Body of pancreas (tissue), 4 donors: ENCODE data around the gene SLC44A1.

ENCODE experiments used
- POLR2A ChIP-seq, 3 donors: fragments of 450-650 bp; IDR thresholded peaks; one replicate each; pipeline ENCODE4 v1.6.1; 2016; ENCODE audit warnings: antibody characterized with exemption in 3 of 3, mild to moderate bottlenecking in 2 of 3
- TF ChIP-seq, protein P1 (sequence below), 7 experiments: fragments of 450-650 bp in 4 of 7; fragments of 200-600 bp in 3 of 7; sonication (generic) in 3 of 7; IDR thresholded peaks; one replicate each; pipeline ENCODE4 v1.5.1; 2016 to 2019; ENCODE audit warnings: antibody characterized with exemption in 7 of 7

DNA sequence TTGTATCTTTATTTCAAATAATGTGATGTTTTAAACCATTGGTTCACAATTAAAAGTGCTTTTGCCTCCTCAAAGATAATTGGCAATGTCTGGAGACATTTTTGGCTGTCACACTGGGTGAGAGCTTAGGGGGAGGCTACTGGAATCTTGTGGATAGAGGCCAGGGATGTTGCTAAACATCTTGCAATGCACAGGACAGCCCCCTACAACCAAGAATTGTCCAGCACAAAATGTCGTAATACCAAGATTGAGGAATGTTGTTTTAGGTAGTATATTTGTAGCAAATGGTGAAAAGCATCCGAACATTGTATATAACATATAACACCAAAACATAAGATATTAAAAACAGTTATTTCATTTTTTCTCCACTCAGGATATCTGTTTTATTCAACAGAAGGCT, 99.8 kb downstream of the SLC44A1 start:
- TF ChIP-seq, protein P1, sequence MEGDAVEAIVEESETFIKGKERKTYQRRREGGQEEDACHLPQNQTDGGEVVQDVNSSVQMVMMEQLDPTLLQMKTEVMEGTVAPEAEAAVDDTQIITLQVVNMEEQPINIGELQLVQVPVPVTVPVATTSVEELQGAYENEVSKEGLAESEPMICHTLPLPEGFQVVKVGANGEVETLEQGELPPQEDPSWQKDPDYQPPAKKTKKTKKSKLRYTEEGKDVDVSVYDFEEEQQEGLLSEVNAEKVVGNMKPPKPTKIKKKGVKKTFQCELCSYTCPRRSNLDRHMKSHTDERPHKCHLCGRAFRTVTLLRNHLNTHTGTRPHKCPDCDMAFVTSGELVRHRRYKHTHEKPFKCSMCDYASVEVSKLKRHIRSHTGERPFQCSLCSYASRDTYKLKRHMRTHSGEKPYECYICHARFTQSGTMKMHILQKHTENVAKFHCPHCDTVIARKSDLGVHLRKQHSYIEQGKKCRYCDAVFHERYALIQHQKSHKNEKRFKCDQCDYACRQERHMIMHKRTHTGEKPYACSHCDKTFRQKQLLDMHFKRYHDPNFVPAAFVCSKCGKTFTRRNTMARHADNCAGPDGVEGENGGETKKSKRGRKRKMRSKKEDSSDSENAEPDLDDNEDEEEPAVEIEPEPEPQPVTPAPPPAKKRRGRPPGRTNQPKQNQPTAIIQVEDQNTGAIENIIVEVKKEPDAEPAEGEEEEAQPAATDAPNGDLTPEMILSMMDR (IDR thresholded peaks at IDR 0.05): no peak
- no peak for TF ChIP-seq POLR2A (IDR thresholded peaks at IDR 0.05)
